IPS-NIHi7 (cell line): ENCODE data around the gene SLC5A7.

ENCODE experiments used
- DNase-seq: peaks from one replicate; pipeline ENCODE4 v3.0.0; 2012; ENCODE audit warnings: mixed read lengths; ENCODE audit errors: extremely low spot score

Gene SLC5A7

GRCh38 chr2:107986278-107987217, at the start of gene SLC5A7:
SLC5A7 (plus strand) TSS chr2:107986524; CDS start chr2:107988156, 1,632 bp downstream.
- peak; percentile 44 for DNase-seq

- no peak for DNase-seq
Observed at GRCh38 chr2:107961395-107961794, 24.9 kb upstream of the SLC5A7 start.

GRCh38 chr2:107964185-107964584, 22.1 kb upstream of the SLC5A7 start:
- no peak for DNase-seq

GRCh38 chr2:107984707-107985106, 1.6 kb upstream of the SLC5A7 start:
- no peak for DNase-seq

GRCh38 chr2:107988108-107988507, 1.8 kb downstream of the SLC5A7 start:
- no peak for DNase-seq

- DNase-seq = no peak
Observed at GRCh38 chr2:107989445-107989844, 3.1 kb downstream of the SLC5A7 start.

GRCh38 chr2:107990718-107991117, 4.4 kb downstream of the SLC5A7 start:
- DNase-seq = no peak

- no peak for DNase-seq
Observed at GRCh38 chr2:107992069-107992468, 5.7 kb downstream of the SLC5A7 start.

- no peak for DNase-seq
Observed at GRCh38 chr2:107999158-107999557, 12.8 kb downstream of the SLC5A7 start.

GRCh38 chr2:108010912-108011591, 24.7 kb downstream of the SLC5A7 start:
- DNase-seq = no peak

GRCh38 chr2:108013305-108013704, 27.0 kb downstream of the SLC5A7 start:
- no peak for DNase-seq

GRCh38 chr2:108022628-108023027, 36.3 kb downstream of the SLC5A7 start:
- no peak for DNase-seq

GRCh38 chr2:108023776-108024175, 37.5 kb downstream of the SLC5A7 start:
- DNase-seq = no peak

- DNase-seq = no peak
Observed at GRCh38 chr2:108026092-108026794, 39.9 kb downstream of the SLC5A7 start.

- no peak for DNase-seq
Observed at GRCh38 chr2:108029496-108029895, 43.2 kb downstream of the SLC5A7 start.

- no peak for DNase-seq
Observed at GRCh38 chr2:108029912-108030311, 43.6 kb downstream of the SLC5A7 start.

- DNase-seq = no peak
Observed at GRCh38 chr2:108031471-108031941, 45.2 kb downstream of the SLC5A7 start.

GRCh38 chr2:108034843-108035242, 48.5 kb downstream of the SLC5A7 start:
- DNase-seq = no peak

GRCh38 chr2:108048752-108049151, 62.4 kb downstream of the SLC5A7 start:
- no peak for DNase-seq

GRCh38 chr2:108058576-108059137, 72.3 kb downstream of the SLC5A7 start:
- no peak for DNase-seq

- no peak for DNase-seq
Observed at GRCh38 chr2:108061439-108062042, 75.2 kb downstream of the SLC5A7 start.
